Smooth muscle cell (in vitro differentiated cells): ENCODE measurements around the gene ADGRB3. TPM values are rescaled to one million over a fixed set of nuclear protein-coding genes. Genes with fewer than 3 reads are reported as not detected.

ENCODE experiments used
- DNase-seq: peaks from one replicate; lab custom pipeline; 2025; ENCODE audit not compliant: unreplicated experiment; lab: John Stamatoyannopoulos, UW
- H2AFZ ChIP-seq: fragments of 200-600 bp; sonication (generic); 2 replicates; pipeline ENCODE4 v1.6.0; 2016; ENCODE audit warnings: antibody characterized with exemption, low read depth, mild to moderate bottlenecking
- H3F3A ChIP-seq: fragments of 200-600 bp; sonication (generic); 2 replicates; pipeline ENCODE4 v1.6.0; 2017; ENCODE audit warnings: antibody characterized with exemption, low read depth
- H3K27ac ChIP-seq: fragments of 200-600 bp; sonication (generic); 2 replicates; pipeline ENCODE4 v1.5.1; 2016; ENCODE audit warnings: low read depth, mild to moderate bottlenecking
- H3K27me3 ChIP-seq: fragments of 200-600 bp; sonication (generic); 2 replicates; pipeline ENCODE4 v1.6.1; 2016; ENCODE audit warnings: low read depth, mild to moderate bottlenecking
- H3K36me3 ChIP-seq: fragments of 200-600 bp; sonication (generic); 2 replicates; pipeline ENCODE4 v1.5.1; 2016; ENCODE audit warnings: low read depth
- H3K4me1 ChIP-seq: fragments of 200-600 bp; sonication (generic); 2 replicates; pipeline ENCODE4 v1.5.1; 2016; ENCODE audit warnings: low read depth
- H3K4me2 ChIP-seq: fragments of 200-600 bp; sonication (generic); 2 replicates; pipeline ENCODE4 v1.6.0; 2016; ENCODE audit warnings: mild to moderate bottlenecking
- H3K4me3 ChIP-seq: fragments of 200-600 bp; sonication (generic); 2 replicates; pipeline ENCODE4 v1.5.1; 2016; ENCODE audit warnings: mild to moderate bottlenecking
- H3K79me2 ChIP-seq: fragments of 200-600 bp; sonication (generic); 2 replicates; pipeline ENCODE4 v1.6.0; 2016; ENCODE audit warnings: low read depth, mild to moderate bottlenecking
- H3K9ac ChIP-seq: fragments of 200-600 bp; sonication (generic); 2 replicates; pipeline ENCODE4 v1.6.0; 2016; ENCODE audit warnings: low read depth
- H3K9me3 ChIP-seq: fragments of 200-600 bp; sonication (generic); replicated peaks from 2 replicates; pipeline ENCODE4 v1.5.1; 2016; ENCODE audit warnings: low read depth
- H4K20me1 ChIP-seq: fragments of 200-600 bp; sonication (generic); 2 replicates; pipeline ENCODE4 v1.6.0; 2016; ENCODE audit warnings: low read depth
- CTCF ChIP-seq: fragments of 200-600 bp; sonication (generic); IDR thresholded peaks from 2 replicates; pipeline ENCODE4 v1.5.1; 2017; ENCODE audit warnings: borderline replicate concordance, mild to moderate bottlenecking, antibody characterized with exemption; ENCODE audit not compliant: insufficient read depth, poor library complexity, severe bottlenecking
- WGBS: methylation state at CpG from one replicate; pipeline ENCODE4 v1.1.7; 2016; ENCODE audit warnings: low lambda C conversion rate; 5-methylcytosine and 5-hydroxymethylcytosine counted together
- polyA plus RNA-seq: library from polyadenylated mRNA; unstranded; fragments of >200 nt; fragmentation: Nextera tagmentation; extraction: Ambion mirVana; gene quantifications from 2 replicates; pipeline ENCODE4 v1.2.1, GENCODE V29; 2016
- total RNA-seq: library from RNA; depleted of rRNA; stranded (reverse); fragments of >200 nt; gene quantifications from 2 replicates; pipeline ENCODE4 v1.2.3, GENCODE V29; 2014

The ADGRB3 gene
- total and polyA plus RNA-seq, 2 experiments from 2014 or later, result 0.34 to 0.63 TPM

GRCh38 chr6:68653706-68654089, 18.6 kb downstream of the ADGRB3 start:
- Histone ChIP-seq H2AFZ (no peak overlapping the region), H3F3A (no peaks in the 10 kb centered on the region), H4K20me1 (no peaks in the 10 kb centered on the region), H3K27ac (no peak overlapping the region), H3K4me2 (no peak overlapping the region), H3K79me2 (no peaks in the 10 kb centered on the region), H3K27me3 (no peaks in the 10 kb centered on the region), H3K9ac (no peak overlapping the region), H3K4me3 (no peak overlapping the region), H3K9me3 (no peaks in the 10 kb centered on the region), H3K4me1 (peaks cover 3% of the 10 kb centered on the region), H3K36me3 (no peaks in the 10 kb centered on the region)
- 89% methylated on average over 2 of the region's 2 CpGs for WGBS
- no peak for DNase-seq
- no peak for TF ChIP-seq CTCF

- Histone ChIP-seq H3K79me2 (no peaks in the 10 kb centered on the region), H3K27me3 (no peaks in the 10 kb centered on the region), H3F3A (no peaks in the 10 kb centered on the region), H2AFZ (no peak overlapping the region), H3K27ac (no peak overlapping the region), H3K36me3 (no peaks in the 10 kb centered on the region), H3K9ac (no peak overlapping the region), H4K20me1 (no peaks in the 10 kb centered on the region), H3K9me3 (no peaks in the 10 kb centered on the region), H3K4me1 (peaks cover 3% of the 10 kb centered on the region), H3K4me3 (no peak overlapping the region), H3K4me2 (no peak overlapping the region)
- no peak for TF ChIP-seq CTCF
- WGBS, result 58% methylated on average over 2 of the region's 2 CpGs
- no peak for DNase-seq
These were observed 19.1 kb downstream of the ADGRB3 start for GRCh38 chr6:68654134-68654533.

- 55% methylated on average over 1 of the region's 1 CpG for WGBS
- no peaks in the 10 kb centered on the region for H3K79me2 ChIP-seq
These were observed 19.9 kb downstream of the ADGRB3 start for GRCh38 chr6:68655028-68655427.

More at GRCh38 chr6:68655028-68655427, 19.9 kb downstream of the ADGRB3 start:
- H3K36me3 ChIP-seq, result no peaks in the 10 kb centered on the region
- DNase-seq, result no peak
- no peaks in the 10 kb centered on the region for H4K20me1 ChIP-seq
- H3K4me2 ChIP-seq, result no peak overlapping the region
- H2AFZ ChIP-seq, result no peak overlapping the region
- no peak for TF ChIP-seq CTCF
- H3F3A ChIP-seq, result no peaks in the 10 kb centered on the region
- no peak overlapping the region for H3K9ac ChIP-seq
- no peaks in the 10 kb centered on the region for H3K9me3 ChIP-seq
- no peaks in the 10 kb centered on the region for H3K4me1 ChIP-seq
- H3K4me3 ChIP-seq, result no peak overlapping the region
- H3K27ac ChIP-seq, result no peak overlapping the region
- H3K27me3 ChIP-seq, result no peaks in the 10 kb centered on the region
